Right kidney (tissue), 1 donor: Measurements from ENCODE around the gene EPHA7.

Experiments
- DNase-seq: peaks from one replicate; pipeline ENCODE4 v3.0.0-alpha.2; 2016

The EPHA7 gene

DNA sequence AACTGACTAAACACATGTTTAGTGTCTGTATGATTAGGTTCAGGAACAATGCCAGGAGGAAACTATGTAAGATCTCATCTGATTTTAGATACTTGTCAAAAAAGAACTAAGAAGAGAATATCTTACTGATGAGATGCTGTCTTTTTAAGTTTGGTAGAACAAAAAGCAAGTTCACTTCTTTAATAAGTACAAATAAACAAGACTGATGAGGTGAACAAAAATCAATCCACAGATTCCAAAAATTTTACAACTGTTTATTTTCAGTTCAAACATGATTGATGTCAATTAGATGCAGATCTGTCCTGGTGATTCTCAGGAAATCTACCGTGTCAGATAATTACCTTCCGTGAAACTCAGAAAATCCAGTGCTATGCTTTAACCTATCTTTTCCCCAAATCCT, 24.9 kb downstream of the EPHA7 start:
- no peak for DNase-seq

DNA sequence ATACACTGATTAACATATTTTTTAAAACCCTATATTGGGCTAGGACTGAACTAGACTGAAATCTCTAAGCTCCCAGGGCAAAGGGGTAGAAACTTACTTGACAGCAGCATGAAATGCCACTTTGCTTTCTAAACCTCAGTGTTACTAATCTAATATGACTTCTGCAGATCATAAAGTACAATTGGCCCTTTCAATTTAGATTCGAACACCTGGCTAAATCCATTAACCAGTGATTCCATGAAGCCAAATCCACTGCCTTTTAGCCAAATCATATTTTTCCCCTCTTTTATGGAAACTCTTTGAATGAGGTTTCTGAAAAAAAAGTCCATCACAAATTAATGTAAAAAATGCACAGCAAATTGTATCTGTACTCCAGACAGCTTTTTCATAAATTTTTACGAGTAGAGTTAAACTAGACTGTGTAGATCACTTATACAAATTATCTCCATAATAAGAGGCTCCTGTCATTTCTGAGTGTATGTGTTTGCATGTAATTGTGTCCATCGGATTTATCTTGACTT, 25.7 kb downstream of the EPHA7 start:
- DNase-seq, result no peak

DNA sequence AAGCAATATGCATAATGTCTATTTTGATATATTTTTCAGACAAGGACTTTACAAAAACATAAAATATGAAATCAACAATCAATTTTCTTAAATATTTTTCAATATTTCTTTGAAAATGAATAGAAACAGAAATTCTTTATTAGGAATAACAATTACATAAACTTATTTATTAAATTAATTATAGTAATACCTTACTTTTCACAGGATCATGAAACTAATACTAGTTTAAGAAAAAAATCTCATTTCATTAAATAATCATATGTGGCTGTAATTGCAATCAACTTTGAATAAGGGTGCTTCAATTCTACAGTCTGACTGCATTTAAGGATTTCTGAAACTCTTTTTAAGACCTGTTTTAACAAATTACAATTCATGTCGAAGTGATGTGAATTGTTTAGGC, 26.6 kb downstream of the EPHA7 start:
- no peak for DNase-seq

DNA sequence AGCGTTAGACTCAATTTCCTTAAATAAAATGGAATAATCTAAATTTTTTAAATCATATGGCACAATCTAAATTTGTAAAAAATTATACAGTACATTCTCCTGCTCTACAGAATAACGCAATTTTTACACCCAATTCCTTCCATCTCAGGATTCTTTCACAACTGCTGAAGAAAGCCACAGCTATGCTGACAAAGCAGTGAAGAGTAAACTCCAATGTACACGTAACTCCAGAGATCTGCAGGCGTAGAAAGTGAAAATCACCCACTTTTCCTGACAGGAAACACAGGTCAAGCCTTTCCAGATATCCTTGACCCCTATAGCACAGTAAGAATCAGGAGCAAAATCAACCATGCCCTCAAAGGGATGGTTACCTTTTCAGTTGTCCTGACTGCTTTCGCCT, 27.4 kb downstream of the EPHA7 start:
- no peak for DNase-seq

DNA sequence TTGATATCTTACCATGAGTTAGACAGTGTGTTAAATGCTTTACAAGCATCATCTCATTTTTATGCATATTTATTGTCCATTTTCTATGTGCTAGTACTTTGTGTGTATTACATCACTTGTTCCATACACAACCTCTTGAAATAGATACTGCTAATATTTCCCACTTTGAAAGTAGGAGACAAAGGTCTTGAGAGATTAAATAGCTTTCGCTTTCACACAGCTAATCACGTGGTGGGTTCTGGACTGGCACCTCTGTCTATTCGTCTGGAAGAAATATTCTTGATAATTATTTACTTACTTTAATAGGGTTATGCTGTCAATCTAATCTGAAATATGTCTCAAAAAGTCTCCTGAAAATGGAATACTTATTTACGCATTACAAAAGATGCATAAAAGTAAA, 30.2 kb downstream of the EPHA7 start:
- DNase-seq, result no peak

DNA sequence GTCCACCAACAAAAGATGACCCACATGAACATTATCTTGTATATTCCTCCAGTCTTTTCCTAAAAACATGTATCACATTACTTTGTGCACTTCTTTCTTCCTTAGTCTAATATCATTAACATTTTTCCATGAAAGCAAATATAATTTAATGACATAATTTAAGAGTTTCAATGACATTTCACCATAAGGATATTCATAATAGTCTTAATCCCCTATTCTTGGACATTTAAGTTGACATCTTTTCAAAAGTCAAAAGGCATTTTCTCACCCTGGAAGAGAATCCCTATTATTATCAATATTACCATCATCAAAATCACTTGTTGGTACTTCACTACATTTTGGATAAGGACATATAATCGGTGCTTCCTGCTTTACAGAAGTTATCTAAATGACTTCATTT, 31.3 kb downstream of the EPHA7 start:
- no peak for DNase-seq

DNA sequence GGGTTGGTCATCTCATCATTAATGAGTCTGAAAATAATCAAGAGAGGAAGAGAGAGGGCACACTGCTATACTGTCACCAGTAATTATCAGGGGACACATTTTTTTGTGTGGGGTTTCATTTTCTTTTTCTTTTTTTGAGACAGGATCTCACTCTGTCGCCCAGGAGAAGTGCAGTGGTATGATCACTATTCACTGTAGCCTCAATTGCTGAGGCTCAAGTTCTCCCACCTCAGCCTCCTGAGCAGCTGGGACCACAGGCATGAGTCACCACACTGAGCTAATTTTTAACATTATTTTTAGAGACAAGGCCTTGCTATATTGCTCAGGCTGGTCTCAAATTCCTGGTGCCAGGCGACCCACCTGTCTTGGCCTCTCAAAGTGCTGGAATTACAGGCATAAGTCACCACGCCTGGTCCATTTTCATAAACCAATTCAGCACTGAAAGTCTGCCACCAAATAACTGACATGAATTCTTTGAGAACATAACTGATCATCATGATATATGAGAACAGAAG, 43.3 kb downstream of the EPHA7 start:
- DNase-seq, result no peak

DNA sequence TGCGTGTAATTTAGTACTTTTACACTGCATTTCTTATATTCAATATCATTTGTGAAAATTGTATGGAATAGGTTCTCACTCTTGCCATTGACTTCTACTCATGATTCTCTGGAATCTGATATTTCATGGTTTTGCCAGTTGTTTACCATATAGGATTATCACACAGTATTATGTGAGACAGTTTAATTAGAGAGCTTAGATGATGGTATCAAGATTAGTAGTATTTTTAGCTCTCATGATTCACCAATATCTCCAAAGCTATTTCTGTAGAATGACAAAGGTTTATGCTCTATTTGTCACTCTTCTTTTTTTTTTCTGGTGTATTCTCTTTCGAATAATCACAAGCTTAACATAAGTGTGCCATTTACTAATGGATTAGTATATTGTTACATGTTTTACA, 45.9 kb downstream of the EPHA7 start:
- DNase-seq, result no peak

DNA sequence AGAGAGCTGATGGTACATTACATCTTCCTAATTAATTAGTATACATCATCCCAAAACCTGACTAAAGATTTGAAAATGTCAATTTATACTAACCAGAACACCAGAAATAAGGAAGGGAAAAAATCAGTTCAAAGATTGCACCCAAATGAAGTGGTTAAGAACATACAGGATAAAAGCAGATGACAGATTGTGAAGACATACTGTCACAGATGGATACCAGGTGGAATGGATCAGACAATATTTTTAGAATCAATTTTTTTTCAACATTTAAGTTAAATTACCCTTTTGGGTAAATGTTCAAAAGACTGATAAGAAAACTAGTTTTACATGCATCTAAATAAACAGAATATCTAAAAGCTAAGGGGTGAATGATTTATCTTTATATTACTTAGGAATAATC, 47.6 kb downstream of the EPHA7 start:
- no peak for DNase-seq

DNA sequence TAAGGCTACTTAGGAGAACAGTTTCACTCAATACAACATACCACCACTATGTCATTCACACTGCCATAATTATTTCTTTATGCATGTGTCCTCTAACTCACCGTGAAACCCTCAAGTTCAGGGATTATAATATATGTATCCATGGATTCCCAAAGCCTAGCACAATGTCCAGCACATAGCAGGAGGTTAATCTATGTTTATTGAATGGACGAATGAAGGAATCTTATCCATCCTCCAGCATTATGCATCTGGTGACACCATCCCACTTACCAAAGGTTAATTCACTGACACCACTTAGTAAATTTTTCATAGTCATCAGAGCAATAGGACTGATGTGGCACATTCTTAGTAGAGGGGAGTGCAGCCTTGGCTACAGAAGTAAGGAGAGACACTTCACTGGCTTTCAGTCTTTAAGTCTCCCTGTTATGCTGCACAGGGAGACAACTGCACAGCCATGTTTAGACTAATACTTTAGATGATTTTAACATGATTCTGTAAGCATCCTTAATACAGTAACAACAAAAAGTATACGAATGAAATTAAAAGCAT, 49.7 kb downstream of the EPHA7 start:
- DNase-seq, result no peak

DNA sequence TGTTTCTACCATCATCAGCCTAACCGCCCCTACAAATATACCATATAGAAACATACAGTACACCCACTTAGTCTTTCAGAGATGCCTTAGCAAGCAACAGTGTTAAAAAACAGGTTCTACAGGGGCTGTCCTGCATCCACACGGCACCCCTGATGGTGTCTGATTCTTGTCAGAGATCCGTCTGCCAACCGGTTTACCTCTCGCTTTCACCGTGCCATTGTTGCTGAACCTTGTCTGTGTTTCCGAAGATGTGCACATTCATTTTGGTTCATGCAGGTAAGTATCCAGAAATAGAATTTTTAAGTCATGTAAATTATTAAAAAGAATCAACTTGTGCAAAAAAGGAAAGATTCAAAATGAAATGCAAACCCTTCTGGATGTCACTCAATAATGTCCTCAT, 52.9 kb downstream of the EPHA7 start:
- DNase-seq, result no peak

DNA sequence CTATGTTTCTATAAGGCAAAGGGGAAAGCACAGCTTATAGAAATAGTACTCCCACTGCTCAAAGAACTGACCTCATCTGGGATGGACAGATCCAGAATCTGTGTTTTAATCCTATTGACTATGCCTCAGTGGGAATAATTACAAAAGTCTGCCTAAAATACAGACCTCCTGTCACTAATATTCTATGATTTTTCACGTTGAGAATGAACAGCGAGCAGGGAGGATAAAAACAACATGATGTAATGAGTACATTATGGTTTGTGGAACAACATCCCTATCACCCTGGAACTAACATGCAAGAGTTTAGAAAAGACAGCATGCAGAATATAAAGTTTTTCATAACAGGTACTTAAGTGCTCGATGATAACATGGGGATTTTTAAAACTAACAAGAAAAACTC, 53.9 kb downstream of the EPHA7 start:
- DNase-seq, result no peak

DNA sequence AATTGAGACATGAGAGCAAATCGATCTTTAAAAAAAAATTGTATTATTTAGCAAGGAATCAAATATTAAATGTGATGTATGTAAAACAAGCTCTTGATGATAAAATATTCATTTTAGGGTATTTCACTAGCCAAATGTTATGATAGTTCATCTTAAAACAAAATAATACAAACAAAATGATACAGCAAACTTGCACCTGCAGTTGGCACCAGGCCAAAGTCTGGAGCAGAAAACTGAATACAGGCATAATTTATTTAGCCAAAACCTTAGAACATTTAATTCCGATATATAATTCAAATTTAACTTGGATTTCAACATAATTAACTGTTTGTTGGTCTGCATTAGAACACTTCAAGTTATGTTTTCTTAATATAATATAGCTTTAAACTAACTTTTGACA, 60.9 kb downstream of the EPHA7 start:
- no peak for DNase-seq

DNA sequence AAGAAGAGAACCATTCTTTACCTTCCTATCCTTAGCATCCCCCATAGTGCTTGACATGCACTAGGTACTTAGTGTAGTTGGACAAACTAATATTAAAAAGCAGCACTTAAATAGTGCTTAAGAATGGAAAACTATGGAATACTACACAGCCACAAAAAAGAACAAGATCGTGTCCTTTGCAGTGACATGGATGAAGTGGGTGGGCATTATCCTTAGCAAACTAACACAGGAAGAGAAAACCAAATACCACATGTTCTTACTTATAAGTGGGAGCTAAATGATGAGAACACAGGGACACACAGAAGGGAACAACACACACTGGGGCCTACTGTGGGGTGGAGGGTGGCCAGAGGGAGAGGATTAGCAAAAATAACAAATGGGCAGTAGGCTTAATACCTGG, 66.8 kb downstream of the EPHA7 start:
- DNase-seq, result no peak

DNA sequence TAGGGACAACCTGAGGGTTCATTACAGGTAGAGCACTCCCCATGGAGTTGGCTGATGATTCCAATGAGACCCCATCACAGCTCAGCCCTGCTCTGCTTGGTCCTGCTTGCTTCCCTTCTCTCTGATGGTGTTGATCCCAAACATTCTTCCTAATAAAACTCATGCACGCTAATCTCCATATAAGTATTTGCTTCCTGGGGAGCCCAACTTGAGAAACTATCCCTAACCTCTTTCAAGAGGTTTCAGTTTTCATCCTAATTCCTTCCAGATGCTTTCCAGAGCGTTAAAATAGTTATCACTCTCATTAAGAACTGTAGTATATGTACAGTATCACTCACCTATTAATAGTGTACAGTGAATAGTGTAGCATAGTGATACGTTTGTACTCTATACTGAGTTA, 68.1 kb downstream of the EPHA7 start:
- no peak for DNase-seq

DNA sequence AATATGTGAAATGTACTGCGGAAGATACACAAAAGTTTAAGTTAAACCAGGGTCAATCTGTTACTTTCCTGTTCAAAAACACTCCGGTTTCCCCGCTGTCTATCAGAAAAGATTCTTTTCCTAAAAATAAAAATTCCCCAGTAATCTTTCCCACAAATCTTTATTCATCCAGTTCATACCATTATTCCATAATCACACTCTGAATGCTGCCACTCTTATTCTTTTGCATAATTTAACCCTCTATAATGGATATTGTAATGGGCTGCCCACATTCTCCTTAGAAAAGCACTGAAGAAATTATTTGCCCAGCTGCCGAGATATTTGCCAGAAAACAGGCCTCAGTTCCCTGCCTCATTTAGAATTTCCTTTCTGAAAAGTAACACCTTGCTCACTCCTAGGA, 68.6 kb downstream of the EPHA7 start:
- no peak for DNase-seq

DNA sequence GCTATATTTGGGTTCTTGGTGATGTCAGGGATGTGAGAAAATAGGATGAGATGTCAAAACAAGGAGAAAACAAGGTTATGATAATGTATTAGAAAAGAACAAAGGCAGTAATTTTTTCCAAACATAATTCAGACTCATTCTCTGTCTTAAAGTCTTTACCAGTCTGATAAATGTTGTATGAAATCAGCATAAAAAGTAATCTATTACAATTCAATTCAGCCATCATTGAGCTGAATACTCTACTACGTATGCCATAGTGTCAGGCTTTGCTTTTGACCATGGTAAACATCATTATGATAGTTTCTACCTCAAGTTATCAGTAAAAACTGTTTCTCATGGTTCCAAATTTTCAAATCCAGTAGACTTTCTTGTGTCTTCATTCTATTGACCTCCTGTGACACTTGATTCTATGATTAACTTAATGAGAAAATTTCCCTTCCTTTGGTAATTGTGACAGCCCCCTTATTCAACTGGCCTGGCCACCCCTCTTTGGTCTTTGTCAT, 75.0 kb downstream of the EPHA7 start:
- no peak for DNase-seq

DNA sequence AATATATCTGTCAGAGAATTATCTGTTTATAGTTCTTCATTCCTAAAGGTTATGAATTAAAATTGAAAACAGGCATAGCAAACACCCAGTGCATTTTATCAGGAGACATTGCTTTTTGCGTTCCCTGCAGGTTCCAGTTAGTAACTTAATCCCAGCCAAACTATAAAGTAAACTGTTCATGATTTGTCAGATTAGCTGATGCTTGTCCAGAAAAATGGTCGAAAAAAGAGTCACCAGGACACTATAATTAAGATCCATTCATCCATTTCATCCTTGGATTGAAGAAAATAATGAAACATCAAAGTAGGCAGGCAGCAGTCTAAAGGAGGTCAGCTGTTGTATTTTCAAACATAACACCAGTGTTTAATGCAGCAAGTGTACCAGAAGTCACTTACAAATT, 75.9 kb downstream of the EPHA7 start:
- DNase-seq, result no peak

DNA sequence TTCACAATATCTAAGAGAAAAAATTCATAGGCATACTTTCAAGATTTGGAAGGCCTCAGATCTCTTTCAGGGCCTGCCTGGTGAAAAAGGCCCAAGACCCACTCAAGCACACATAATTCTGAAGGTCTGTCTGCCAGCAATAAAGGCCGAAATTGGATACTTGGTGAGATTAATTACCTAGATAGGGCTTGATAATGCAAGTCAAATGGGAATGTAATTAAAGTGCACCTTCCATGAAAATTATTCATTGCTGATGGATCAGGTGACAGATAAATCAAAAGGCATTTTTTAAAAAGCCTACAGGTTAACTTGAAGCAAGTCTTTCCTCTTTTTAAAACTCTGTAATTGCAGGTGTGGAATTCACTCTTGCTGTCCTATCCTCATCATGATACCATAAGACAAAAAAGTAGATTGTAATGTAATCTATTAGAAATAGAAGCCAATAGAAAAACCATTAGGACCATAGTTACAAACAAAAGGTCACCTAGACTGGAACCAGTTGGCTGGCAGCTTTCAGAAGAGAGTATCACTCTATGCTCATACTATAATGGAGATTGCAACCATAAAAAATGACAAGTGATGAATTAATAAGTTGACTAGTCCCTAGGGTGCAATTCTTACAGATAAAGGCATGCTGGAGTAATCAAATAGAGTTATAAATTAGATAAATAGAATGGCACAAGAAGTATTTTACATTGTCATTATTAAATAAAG, 77.3 kb downstream of the EPHA7 start:
- DNase-seq, result peak; percentile 13

DNA sequence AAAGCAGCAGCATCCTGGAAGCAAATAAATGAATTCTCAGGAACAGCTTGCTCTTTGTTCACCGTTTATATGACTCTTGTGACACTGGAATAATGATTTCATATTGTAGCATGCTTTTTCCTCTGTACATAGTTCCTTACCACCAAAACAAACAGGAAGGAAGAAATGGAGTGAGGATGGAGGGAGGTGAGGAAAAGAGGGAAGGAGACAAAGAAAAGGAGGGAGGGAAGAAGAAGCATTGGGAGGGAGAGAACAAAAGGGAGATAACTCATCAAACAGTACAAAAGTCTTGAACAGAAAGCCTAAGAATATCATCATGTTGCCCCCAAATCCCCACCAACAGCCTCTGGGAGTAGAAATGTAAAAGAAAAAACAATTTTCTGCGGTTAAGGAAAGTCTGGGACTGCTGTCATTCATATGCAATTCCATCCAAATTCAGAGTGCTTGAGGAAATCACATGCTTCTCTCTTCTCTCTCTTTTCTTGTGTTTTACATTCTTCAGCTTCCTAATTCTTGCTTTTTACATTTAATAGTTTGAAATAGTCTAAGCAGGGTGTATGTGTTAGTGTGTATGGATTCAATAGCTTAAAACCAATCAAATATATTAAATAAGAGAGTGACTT, 81.5 kb downstream of the EPHA7 start:
- no peak for DNase-seq

DNA sequence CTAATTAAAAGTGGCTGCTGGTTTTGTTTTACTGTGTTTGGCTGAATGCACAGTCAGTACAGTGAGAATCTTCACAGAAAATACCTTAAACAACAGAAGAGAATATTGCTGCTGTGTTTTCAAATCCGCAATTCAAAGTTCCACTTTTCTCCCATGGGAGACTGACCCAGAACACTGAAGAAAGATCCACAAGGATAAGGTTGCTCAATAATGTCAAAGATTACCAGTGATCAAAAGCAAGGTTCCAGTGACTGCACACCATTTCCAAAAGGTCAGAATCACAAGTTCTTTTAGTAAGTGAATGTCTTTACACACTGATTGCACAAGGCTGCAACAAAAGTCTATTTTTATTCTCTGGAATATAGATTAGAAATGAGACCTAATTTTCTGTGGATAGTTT, 82.3 kb downstream of the EPHA7 start:
- DNase-seq, result no peak

DNA sequence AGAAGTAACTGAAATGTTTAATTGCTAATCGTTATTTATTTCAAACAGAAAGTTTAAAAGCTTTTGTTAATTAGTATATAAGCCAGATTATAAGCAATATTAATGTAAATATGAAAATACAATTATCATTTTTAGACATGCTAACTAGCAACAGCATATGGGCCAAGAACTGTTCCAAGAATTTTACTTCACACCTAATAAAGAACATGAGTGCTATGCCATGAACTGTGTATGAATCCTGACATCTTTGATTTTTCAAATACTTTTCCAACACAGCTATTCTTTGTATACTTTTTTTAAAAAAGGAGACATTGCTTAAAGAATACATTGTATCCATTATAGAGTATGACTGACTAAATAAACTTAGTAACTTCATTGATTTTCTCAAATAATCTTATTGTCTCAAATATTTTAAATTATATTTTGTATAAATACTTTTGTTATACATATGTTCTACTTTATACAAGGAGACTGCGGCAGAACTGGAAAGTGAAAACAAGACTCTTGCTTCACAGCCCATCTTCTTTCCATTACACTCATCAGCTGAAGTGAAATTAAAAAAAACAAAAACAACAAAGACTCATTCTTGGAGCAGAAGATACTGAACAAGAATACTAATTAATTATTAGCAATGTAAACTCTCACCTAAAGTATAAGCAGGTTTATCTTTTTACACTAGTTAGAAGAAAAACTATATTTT, 89.9 kb downstream of the EPHA7 start:
- DNase-seq, result no peak

DNA sequence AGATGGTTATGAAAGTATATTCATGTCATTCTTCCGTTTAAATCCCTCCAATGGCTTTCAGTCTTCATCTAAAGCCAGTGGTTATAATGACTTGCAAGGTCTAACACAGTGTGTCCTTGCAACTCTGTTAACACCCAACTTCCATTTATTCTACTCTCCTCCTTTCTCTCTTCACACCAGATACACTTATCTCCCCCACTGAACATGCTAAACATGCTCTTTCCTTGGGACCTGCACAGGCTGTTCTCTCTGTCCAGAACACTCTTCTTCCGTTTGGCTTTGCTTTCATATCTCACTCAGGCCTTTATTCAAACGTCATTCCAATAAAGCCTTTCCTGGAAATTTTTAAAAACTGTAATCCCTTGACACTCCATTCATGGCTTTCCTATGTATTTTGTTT, 91.5 kb downstream of the EPHA7 start:
- no peak for DNase-seq
